Left lung (tissue), 10 donors: ENCODE data around the gene VANGL2. TPM values are rescaled to one million over a fixed set of nuclear protein-coding genes. Genes with fewer than 3 reads are reported as not detected.

ENCODE experiments used
- ATAC-seq: fragments of 200-7000 bp; cut with Tn5 transposase; one replicate; pipeline ENCODE4 v1.9.1; 2020; ENCODE audit warnings: moderate library complexity
- DNase-seq, 4 donors: peaks; one replicate each; pipeline ENCODE4 v3.0.0-alpha.2; 2013 to 2020
- H3K27ac ChIP-seq, 2 donors: fragments of 200-600 bp; sonication (generic) in 1 of 2; one replicate each; pipeline versions ENCODE4 v1.5.0 to v1.8.0; 2020 to 2021
- H3K27me3 ChIP-seq, 2 donors: fragments of 200-600 bp; sonication (generic) in 1 of 2; one replicate each; pipeline versions ENCODE4 v1.5.0 to v1.8.0; 2020 to 2021
- H3K36me3 ChIP-seq, 2 donors: fragments of 200-600 bp; sonication (generic) in 1 of 2; one replicate each; pipeline versions ENCODE4 v1.5.0 to v1.8.0; 2020 to 2021
- H3K4me1 ChIP-seq, 2 donors: fragments of 200-600 bp; one replicate each; pipeline ENCODE4 v1.8.0; 2021
- H3K4me3 ChIP-seq, 2 donors: fragments of 200-600 bp; sonication (generic) in 1 of 2; one replicate each; pipeline versions ENCODE4 v1.5.0 to v1.8.0; 2020 to 2021; ENCODE audit warnings: mild to moderate bottlenecking in 1 of 2
- H3K9me3 ChIP-seq, 2 donors: fragments of 200-600 bp; sonication (generic) in 1 of 2; one replicate each; pipeline versions ENCODE4 v1.5.0 to v1.8.0; 2020 to 2021
- CTCF ChIP-seq, 2 donors: fragments of 200-600 bp; sonication (generic) in 1 of 2; IDR thresholded peaks; one replicate each; pipeline versions ENCODE4 v1.5.0 to v1.8.0; 2021; ENCODE audit warnings: antibody characterized with exemption in 2 of 2
- intact Hi-C, 2 donors: fragments of 100-400 bp; cut with DNase I; formaldehyde crosslinking; loops; one replicate each; pipeline versions ENCODE4 v1.11.2 to v1.14.2; 2022
- polyA plus RNA-seq, 6 donors: library from polyadenylated mRNA; unstranded; fragments of 120-200 nt; gene quantifications; one replicate each; pipeline ENCODE4 v1.2.1, GENCODE V29; 2013; ENCODE audit not compliant: insufficient read length in 6 of 6
- total RNA-seq, 2 donors: library from RNA; stranded (reverse); fragmentation: NEBNext Ultra II Directional; extraction: Animal tissue kit (Norgen Biotek cat#: 25700); gene quantifications; one replicate each; pipeline ENCODE4 v1.2.1, GENCODE V29; 2021
- donor health status: DM: no; HTN: yes; CAD: no.
- donor health status: DM: no; HTN: no; CAD: no.

VANGL2 gene
- total and polyA plus RNA-seq, 8 donors = 2.7 to 42.7 (median 37.7) TPM

GRCh38 chr1:160459687-160460086 is 59.3 kb downstream of the VANGL2 start:
- H3K4me3 ChIP-seq = no peak overlapping the region
- H3K27ac ChIP-seq = no peak overlapping the region
- ATAC-seq (no peak), DNase-seq (no peak)
- H3K27me3 ChIP-seq = no peaks in the 10 kb centered on the region
- H3K9me3 ChIP-seq = no peaks in the 10 kb centered on the region
- TF ChIP-seq CTCF (IDR thresholded peaks at IDR 0.05) = no peak
- intact Hi-C loops = no loop called here
- no peaks in the 10 kb centered on the region for H3K36me3 ChIP-seq
- H3K4me1 ChIP-seq = peaks cover 0 to 3% of the 10 kb centered on the region in 2 donors

GRCh38 chr1:160460214-160460642 is 59.9 kb downstream of the VANGL2 start:
- Histone ChIP-seq H3K36me3 (no peaks in the 10 kb centered on the region), H3K4me1 (peaks cover 0 to 3% of the 10 kb centered on the region in 2 donors), H3K27me3 (no peaks in the 10 kb centered on the region), H3K4me3 (no peak overlapping the region), H3K27ac (no peak overlapping the region), H3K9me3 (no peaks in the 10 kb centered on the region)
- ATAC-seq (no peak), DNase-seq (no peak)
- TF ChIP-seq CTCF (IDR thresholded peaks at IDR 0.05) = no peak
- intact Hi-C loops = no loop called here

GRCh38 chr1:160460683-160461287 is 60.4 kb downstream of the VANGL2 start:
- Histone ChIP-seq H3K4me3 (no peak overlapping the region), H3K27ac (no peak overlapping the region), H3K4me1 (peaks cover 0 to 3% of the 10 kb centered on the region in 2 donors), H3K9me3 (no peaks in the 10 kb centered on the region), H3K27me3 (no peaks in the 10 kb centered on the region), H3K36me3 (no peaks in the 10 kb centered on the region)
- ATAC-seq = no peak
- no peak for DNase-seq
- intact Hi-C loops = no loop called here
- TF ChIP-seq CTCF (IDR thresholded peaks at IDR 0.05) = no peak

GRCh38 chr1:160465123-160465522 is 64.8 kb downstream of the VANGL2 start:
- no peak overlapping the region for H3K4me3 ChIP-seq
- intact Hi-C loops = no loop called here
- ATAC-seq (no peak), DNase-seq (no peak)
- peaks cover 0 to 3% of the 10 kb centered on the region in 2 donors for H3K4me1 ChIP-seq
- no peak overlapping the region for H3K27ac ChIP-seq
- no peaks in the 10 kb centered on the region for H3K27me3 ChIP-seq
- no peaks in the 10 kb centered on the region for H3K9me3 ChIP-seq
- H3K36me3 ChIP-seq = no peaks in the 10 kb centered on the region
- TF ChIP-seq CTCF (IDR thresholded peaks at IDR 0.05) = no peak

- Histone ChIP-seq H3K4me1 (no peaks in the 10 kb centered on the region), H3K27me3 (no peaks in the 10 kb centered on the region), H3K4me3 (no peak overlapping the region), H3K9me3 (no peaks in the 10 kb centered on the region), H3K36me3 (no peaks in the 10 kb centered on the region), H3K27ac (no peak overlapping the region)
- DNase-seq (no peak), ATAC-seq (no peak)
- intact Hi-C loops = no loop called here
- TF ChIP-seq CTCF (IDR thresholded peaks at IDR 0.05) = no peak
Measured at GRCh38 chr1:160466961-160467360, 66.6 kb downstream of the VANGL2 start.
